NCI-H524 (cell line): ENCODE results near the gene SLFNL1.

ENCODE experiments used
- DNase-seq, 2 experiments: peaks; one replicate each; lab custom pipeline; 2025; lab: John Stamatoyannopoulos, UW

The SLFNL1 gene

DNA sequence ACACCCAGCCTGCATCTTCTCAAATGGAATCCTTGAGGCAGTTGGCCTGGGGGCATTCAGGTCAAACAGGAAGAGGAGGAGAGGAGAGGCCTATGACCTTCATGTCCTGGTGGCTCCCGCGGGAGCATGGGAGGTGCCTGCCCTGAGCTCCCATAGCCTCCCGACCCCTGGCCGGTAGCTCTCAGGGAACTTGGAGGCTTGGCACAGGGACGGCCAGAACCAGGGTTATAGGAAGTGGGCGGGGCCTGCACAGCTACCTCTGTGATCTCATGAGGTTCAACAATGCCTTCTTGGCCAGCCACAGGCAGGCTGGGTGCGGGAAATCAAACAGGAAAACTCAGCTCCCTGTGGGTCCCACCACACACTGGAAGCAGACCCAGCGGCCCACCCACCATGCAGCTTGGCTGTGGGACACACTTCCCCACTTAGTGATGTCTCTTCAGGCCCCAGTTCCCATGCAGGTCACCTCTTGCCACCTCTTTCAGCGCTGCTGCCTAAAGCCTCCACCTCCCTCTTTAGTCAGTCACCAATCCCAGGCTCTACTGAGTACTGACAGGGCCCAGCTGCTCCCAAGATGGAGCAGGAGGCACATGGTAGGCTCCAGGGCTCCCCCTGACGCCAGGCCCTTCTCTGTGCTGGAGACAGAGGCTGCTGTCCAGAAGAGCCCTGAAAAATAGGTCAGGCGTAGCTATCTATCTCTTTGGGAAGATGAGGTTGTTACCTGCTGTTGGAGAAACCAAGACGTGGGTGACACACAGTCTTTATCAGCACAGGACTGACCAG lies at the start of gene SLFNL1:
TSS of gene SLFNL1 (minus strand) at position 200 of the 783 bp plus-strand sequence. CDS start 1,065 bp downstream, outside the sequence.
- DNase-seq = peak in 1 of 2 experiments; percentile 25

DNA sequence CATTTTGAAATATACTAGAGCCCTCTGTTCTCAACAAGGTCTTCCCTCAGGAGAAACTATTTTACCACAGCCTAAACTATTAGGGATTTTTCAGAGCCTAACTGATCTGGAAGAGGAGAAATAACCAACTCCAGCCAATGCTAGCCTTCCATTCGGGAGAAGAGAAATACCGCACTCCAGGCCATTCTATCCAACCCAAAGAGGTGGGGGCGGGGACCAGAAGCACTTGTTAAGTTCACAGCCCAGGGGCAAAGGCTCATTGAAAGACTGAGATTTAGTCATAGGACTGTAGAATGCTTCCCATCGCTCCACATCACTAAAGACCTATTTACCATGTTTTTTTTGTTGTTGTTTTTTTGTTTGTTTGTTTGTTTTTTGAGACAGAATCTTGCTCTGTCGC lies 35.4 kb upstream of the SLFNL1 start:
- no peak for DNase-seq

DNA sequence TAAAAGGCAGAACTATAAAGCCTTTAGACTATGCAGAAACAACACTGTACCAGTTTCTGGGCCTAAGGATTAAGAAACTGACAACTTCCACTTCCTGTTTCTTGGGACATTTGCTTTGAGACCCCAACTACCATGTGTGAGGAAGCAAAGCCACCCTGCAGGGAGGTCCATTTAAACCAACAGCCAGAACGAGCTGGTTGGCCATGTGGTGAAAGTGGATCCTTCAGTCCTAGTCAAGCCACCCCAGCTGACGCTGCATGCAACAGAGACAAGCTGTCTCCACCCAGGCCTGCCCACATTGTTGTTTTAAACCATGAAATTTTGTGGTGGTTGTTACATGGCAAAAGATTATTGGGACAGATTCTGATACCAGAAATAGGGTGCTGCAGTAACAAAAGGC lies 31.8 kb upstream of the SLFNL1 start:
- DNase-seq = no peak

DNA sequence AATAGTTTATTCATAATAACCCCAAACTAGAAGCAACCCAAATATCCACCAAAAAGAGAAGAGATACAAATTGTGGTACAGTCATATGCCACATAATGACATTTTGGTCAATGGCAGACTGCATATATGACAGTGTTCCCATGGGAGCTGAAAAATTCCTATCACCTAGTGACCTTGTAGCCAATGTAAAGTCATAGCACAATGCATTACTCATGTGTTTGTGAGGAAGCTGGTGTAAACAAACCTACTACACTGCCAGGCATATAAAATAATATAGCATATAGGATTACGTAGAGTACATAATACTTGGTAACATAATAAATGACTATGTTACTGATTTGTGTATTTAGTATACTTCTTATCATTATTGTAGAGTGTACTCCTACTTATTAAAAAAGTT lies 29.5 kb upstream of the SLFNL1 start:
- DNase-seq = no peak

DNA sequence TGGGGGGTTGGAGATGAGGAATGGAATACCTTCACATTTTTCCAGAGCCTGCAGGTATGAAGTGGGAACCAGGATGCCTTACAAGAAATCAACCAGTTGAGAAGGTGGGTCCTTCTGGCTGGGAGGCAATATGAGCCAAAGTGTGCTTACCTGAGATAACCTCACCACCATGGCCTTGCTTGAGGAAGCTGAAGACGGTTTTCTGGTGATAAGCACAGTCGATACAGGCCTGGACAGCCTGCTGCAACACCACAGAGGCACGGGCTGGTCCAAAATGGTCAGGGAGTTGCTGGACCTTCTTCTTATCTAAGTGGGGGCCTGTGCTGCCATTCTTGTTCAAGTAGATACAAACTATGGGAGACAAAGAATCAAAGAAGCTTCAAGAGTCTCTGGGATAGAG lies 27.0 kb upstream of the SLFNL1 start:
- DNase-seq = no peak

DNA sequence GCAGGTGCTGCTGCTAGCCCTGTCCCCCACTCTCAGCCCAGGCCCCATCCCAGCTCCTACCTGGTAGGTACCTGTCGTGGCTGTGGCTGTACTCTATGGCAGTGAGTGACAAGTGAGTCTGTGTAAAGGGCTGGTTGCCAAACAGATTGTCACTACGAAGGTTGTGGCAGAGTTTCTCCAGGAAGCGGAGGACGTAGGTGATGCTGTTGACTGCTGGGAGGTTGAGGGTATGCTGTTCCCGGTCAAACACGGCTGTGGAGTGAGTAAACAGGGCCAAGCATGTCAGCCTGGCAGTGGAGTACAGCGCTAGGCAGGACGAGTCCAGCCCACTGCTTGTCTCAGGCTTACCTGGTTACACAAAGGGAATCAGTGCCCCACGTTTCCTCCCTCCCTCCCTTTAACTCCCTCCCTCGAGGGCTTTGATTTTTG lies 24.8 kb upstream of the SLFNL1 start:
- no peak for DNase-seq

DNA sequence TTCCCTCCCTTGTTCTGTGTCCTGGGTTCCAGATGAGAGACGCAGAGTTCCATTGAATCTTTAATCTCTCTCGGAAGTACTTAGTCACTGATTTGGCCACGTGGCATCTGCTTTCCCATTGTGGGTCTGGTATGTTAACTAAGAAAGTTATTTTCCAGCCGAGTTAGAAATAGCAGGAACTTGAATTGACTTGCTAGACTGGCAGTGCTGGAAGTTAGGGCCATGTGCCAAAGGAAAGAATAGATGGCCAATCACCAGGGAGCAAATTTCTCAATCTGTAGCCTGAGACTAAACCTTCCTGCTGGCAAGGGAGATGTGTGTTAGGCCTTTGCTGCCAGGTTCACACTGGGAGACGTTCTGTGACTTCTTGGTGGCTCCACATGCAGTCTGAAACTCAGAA lies 24.2 kb upstream of the SLFNL1 start:
- DNase-seq = no peak

DNA sequence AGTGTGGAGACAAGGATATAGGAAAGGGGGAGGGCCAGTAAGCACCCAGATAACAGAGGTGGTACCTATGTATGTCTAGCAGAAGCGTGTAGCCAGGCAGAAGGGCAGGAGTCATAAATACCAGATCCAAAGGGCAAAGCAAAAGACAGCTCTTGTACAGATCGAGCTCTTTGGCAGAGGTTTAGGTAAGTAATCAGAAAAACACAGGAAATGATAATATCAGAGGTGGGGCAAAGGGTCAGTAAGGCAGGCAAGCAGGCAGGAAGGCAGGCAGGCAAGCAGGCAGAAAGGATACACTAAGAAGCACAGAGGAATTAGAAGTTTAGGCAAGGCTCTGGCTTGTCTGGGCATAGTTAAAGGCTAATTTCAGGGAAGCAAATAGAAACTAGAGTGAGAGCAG lies 22.7 kb upstream of the SLFNL1 start:
- no peak for DNase-seq

DNA sequence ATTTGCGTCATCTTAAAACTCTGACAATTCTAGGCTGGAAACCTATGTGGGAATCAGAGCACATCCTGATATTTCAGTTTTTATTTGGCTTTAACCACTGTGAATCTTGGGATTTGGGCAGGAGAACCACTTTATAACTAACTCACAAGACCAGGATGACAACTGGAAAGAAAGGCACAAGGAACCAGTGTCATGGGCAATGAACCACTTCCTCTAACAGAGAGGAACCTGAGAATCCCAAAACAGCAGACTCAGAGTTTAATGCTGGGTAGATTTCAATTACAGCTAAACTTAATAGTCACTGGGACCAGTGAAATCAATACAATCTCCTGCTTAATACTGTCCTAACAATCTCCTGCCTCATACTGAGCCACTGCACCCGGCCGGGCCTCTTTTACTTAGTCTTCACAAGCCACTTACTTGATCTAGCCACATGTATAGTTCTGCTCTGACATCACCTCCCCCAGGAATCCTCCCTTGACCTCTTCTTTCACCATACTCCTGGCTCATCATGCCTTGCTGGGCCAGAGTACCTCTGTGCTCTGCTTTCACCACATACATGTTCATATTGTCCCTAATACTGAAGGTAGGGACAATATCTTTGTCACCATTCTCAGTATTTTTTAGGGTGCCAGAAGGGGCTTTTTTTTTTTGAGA lies 20.2 kb upstream of the SLFNL1 start:
- no peak for DNase-seq

DNA sequence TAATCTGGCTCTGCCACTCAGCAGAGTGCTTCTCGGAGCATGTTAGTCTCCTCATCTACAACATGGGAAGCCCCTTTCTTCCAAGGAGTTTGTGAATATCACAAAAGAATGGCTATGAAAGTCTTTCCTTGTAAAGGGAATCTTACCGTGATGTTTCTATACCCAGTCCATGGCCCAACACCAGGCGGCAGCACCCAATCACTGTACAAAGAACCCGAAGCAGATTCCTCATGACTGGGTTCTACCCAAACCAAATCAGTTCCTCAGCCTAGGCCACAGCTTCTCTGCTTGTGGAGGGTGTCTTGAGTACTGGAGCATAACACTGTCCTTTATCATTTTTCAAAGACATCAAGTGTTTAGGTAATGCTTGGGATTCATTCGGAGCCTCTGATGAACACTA lies 16.6 kb upstream of the SLFNL1 start:
- no peak for DNase-seq

DNA sequence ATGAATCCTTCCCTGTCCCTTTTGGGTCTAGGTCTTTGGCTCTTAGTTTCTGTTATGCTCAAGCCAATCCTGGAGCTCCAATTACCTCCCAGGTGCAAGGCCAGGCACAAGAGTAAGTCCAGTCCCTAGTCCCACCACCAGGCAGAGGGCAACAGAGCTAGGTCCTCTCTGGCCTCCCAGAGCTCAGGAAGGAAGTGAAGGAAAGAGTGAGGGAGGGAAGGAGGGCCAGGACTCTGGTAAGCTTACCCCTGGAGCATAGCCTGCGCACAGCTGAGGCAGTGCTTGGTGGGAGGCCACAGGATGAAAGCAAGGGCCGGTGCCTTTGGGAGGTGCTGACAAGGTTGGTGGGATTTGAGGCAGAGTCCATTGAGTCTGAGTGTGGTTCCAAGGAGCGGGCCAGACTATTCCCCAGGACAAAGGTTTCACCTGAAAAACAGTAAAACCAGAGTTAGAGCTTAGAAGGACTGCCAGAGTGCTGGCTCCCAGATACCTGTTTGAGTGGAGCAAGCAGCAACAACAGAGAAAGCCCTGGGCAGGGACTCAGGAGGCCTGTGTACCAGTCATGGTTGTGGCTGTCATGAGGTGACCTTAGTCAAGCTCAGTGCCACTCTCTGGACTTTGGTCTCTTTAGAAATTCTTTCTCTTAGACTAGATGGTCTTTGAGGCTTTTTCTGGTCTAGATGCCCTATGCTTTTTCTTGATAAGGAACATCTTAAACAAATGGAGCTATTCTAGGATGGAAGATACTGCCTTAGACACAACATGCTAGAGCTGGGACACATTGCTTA lies 15.8 kb upstream of the SLFNL1 start:
- DNase-seq = no peak

DNA sequence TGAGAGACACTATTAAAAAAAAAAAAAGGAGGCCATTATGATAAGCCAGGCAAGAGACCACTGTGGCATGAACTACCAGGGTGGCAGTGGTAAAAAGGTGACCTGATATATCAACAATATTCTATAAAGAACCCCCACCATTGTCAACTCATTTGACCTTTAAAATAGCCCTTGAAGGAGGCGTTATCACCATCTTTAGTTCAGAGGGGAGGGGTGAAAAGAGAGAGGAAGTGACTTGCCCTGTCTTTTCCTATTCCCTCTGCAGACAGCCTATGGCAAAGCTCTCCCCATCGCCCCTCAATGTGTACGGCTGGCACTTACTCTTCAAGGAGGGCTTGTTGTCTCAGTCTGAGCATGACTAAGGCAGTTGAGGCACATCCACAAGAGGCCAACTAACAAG lies 11.7 kb upstream of the SLFNL1 start:
- no peak for DNase-seq

DNA sequence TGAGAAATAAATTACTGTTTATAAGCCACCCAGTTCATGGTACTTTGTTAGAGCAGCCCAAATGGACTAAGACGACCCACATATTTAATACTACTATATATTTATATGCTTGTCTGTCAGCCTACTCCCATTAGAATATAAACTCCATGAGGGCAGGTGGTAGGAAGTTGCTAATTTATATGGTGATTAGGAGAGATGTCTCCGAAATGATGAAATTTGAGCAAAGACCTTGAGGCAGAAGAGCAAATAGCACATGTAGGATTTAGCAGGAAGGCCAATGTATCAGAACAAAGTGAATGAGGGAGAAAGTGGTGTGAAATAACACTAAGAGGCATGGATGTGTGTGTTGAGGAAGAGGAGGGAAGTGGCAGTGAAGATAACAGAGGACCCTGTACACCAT lies 10.6 kb upstream of the SLFNL1 start:
- DNase-seq = no peak

DNA sequence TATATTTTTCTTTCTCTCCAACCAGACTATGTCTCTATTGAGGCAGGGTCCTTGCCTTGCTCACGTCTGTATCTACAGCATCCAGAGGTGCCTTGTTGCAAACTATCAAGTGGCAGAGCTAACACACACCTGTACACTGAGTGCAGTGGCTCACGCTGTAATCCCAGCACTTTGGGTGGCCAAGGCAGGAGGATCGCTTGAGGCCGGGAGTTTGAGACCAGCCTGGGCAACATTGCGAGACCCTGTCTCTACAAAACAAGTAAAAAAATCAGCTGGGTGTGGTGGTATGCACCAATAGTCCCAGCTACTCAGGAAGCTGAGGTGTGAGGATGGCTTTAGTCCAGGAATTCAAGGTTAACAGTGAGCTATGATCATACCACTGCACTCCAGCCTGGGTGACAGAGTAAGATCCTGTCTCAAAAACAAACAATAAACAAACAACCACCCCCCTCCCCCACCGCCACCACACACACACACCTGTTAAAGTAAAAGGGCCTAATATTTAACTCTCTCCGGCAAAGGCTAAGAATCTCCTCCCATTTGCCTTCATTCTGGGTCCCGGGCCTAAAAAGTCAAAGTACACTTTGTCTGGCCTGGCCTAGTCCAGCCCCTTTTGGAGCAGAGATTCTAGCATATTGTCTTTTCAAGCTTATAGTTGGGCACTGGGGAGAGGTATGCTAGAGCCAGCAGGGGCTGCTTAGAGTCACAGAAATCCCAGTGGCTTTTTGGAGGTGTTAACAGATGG lies 9.5 kb upstream of the SLFNL1 start:
- DNase-seq = no peak

DNA sequence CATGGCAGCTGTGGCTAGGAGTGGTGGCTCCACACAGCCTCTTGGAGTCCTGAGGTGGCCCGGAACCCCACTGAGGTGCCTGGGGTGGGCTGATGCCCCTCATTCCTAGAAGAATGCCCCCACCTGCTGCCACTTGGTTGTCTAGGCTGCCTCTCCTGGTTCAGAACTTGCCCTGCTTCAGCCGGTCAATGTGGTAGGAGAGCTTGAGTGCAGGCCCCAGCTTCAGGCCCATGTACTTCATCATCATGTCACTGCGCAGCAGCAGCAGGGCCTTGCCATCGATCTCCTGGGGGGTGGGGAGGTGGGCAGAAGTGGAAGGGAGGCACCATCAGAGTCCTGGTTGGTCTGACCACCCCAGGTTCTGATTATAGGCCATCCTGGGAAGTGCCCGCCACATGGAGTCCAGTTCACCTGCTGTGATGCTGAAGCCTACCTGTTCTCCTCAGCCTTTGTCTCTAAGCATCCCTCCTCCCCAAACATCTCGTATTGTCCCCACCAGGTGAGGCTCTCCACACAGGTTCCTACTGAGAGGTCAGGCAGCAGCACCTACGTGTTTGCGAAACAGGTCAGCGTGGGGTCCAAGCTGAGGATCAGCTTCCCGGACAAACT lies 6.6 kb upstream of the SLFNL1 start:
- DNase-seq = no peak

DNA sequence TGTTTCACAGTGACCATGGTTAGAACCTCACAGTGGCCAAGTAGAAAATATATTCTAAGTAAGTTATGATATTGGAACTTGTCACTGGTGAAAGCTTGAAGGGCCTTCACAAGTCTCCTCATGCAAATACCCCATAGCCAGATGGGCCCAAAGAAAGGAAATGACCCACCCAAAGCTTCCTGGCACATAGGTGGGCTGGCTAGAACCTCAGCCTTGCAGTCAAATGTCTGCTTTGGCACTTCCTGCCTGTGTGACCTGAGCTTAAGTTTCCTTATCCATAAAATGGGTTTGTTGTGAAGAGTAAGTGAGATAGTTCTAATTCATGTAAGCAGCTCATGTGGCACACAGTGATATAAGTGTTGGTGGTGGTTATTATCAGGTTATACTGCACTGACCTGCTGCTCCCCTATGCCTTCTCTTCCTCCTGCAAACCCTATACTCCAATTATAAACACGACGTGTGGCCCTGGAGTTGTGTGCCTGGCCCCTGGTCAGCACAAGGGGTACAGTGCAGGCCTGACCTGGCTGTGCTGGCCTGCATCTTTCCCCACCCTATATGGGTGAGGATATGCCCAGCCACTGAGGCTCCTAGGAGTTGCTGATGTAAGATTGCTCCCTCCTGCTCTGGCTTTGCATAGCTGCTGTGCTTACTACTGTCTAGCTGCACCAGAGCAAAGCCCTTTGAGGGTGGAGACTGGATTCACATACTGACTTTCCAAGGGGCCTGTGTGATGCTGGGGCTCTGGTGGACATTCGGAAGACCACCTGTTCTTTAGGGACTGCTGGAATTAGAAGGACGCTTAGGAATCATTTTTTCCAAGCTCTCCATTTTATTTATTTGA lies 4.7 kb upstream of the SLFNL1 start:
- no peak for DNase-seq

DNA sequence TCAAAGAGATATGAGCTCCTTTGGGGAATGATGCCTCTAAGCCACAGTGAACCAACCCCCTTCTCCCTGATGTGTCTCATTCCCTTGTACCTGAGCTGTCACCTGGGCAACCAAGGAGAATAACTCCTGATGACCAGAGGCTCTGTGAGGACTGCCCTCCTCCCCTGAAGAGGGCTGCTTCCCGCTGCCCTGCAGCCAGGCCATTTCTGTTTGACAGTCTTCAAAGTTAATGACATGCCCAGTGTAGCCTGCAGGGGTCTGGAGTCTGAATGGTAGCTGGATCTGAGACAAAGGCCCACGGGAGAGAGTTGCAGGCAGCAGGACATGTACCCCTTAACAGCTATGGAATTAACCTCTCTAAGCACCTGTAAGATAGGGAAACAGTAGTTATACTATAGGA lies 3.4 kb upstream of the SLFNL1 start:
- DNase-seq = no peak

DNA sequence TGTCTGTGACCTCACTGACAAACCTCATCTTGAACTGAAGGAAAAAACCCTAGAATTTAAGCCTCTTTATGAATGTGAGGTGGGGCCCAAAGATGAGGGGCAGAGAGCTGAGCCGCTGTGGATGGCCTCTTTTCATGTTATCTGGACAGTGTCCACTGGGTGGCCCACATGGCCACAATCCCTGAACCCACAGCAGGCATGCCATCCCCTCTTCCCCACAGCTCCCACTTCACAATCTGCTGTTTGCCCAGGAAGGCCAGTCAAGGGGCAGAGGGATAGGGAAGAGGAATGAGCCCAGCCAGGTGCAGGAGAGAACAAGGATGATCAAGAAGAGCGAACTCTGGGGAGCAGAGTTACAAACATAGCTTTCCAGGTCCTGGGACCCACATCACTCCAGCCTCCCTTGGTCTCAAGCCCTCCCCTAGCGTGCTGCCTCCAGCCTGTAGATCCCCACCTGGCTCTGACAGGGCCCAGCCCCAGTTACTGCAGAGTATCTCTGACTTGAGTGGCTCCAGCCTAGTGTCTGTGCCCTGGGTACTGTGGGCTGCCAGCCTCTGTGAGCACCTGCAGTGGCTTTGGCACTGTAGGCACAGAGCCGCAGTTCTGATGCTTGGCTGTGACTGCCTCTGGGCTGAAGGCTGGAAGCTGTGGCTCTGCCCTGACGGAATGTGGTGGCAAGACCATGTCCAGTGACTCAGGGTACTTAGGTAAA lies 1.9 kb upstream of the SLFNL1 start:
- DNase-seq = peak in 1 of 2 experiments; percentile 33

DNA sequence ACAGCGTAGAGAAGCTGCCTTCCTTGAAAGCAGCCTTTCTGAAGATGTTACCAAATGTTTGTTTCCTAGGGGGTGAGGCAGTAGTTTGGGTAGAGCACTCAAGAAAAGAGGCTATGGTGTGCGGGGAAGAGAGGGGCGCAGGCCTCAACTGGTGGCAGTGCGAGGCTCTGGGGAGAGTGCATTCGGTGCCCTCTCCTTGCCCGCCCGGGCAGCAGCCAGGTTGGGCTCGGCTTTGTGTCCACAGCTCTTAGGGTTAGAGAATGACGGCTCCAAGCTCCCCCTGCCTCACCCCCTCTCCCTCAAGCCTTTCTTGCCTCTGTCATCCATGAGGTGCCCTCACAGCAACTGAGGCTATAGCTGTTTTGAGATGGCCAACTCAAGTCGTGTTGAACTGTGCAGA lies 899 bp upstream of the SLFNL1 start:
- DNase-seq = no peak

DNA sequence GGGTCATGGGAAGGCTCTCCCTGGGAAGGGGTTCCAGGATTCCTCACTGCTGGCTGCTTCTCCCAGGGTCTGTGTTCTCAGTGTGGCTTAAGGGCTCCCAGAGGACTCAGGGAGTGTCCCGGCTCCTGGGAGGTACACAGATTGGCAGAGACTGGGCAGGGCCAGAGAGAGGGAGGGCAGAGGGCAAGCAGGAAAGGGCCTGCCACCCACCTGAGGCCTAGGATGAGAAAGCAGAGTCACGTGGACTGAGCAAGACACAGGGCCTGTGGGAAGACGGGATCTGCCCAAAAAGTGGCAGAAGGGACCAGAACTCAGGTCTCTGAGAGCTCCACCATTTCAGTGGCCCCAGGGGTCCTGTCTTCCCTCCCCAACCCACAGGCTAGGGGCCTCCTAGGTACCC lies 871 bp downstream of the SLFNL1 start:
- DNase-seq = no peak
